Esophagus muscularis mucosa (tissue), 4 donors: Measurements from ENCODE around the gene IGF2BP3. TPM values are rescaled to one million over a fixed set of nuclear protein-coding genes. Genes with fewer than 3 reads are reported as not detected.

Experiments
- DNase-seq: peaks from one replicate; pipeline ENCODE4 v3.0.0-alpha.2; 2017; ENCODE audit errors: extremely low spot score
- H3K27ac ChIP-seq, 4 donors: fragments of 200-600 bp; sonication (generic); replicated peaks in 1 of 4; 1 replicate in 3 of 4; 2 replicates in 1 of 4; pipeline ENCODE4 v1.5.1; 2016 to 2019; ENCODE audit warnings: mild to moderate bottlenecking in 1 of 4
- H3K27me3 ChIP-seq, 4 donors: fragments of 200-600 bp; sonication (generic); one replicate each; pipeline versions ENCODE4 v1.5.1 to v1.6.0; 2016 to 2019
- H3K36me3 ChIP-seq, 4 donors: fragments of 200-600 bp; sonication (generic); one replicate each; pipeline ENCODE4 v1.5.1; 2016 to 2019
- H3K4me1 ChIP-seq, 4 donors: fragments of 200-600 bp; sonication (generic); one replicate each; pipeline ENCODE4 v1.5.1; 2016 to 2019
- H3K4me3 ChIP-seq, 4 donors: fragments of 200-600 bp; sonication (generic); 1 replicate in 2 of 4; 2 replicates in 2 of 4; pipeline ENCODE4 v1.5.1; 2016 to 2019; ENCODE audit warnings: mild to moderate bottlenecking in 4 of 4, moderate library complexity in 1 of 4
- H3K9me3 ChIP-seq, 4 donors: fragments of 200-600 bp; sonication (generic); 1 replicate in 3 of 4; 2 replicates in 1 of 4; pipeline ENCODE4 v1.5.1; 2016 to 2019
- CTCF ChIP-seq, 3 experiments: fragments of 200-600 bp in 2 of 3; fragments of 450-650 bp in 1 of 3; sonication (generic) in 2 of 3; IDR thresholded peaks; one replicate each; pipeline ENCODE4 v1.5.1; 2017 to 2019; ENCODE audit warnings: antibody characterized with exemption in 3 of 3, mild to moderate bottlenecking in 2 of 3, moderate library complexity in 1 of 3
- EP300 ChIP-seq: sonication (generic); formaldehyde crosslinking; IDR thresholded peaks from one replicate; pipeline ENCODE4 v1.6.1; 2017; ENCODE audit warnings: antibody characterized with exemption
- POLR2A ChIP-seq: fragments of 450-650 bp; IDR thresholded peaks from one replicate; pipeline ENCODE4 v1.6.1; 2017; ENCODE audit warnings: antibody characterized with exemption, moderate library complexity, mild to moderate bottlenecking, low read depth
- POLR2AphosphoS5 ChIP-seq, 2 donors: sonication (generic); formaldehyde crosslinking; IDR thresholded peaks; one replicate each; pipeline ENCODE4 v1.6.1; 2017; ENCODE audit warnings: antibody characterized with exemption in 2 of 2
- WGBS: methylation state at CpG from one replicate; pipeline ENCODE4 v1.1.5; 2018; 5-methylcytosine and 5-hydroxymethylcytosine counted together
- intact Hi-C: fragments of 100-400 bp; cut with DNase I; formaldehyde crosslinking; loops from one replicate; pipeline ENCODE4 v1.15.1; 2023
- total RNA-seq, 4 donors: library from RNA; depleted of rRNA; stranded (reverse); fragments of >200 nt; gene quantifications; one replicate each; pipeline versions ENCODE4 v1.1.0 to v1.2.1, GENCODE V29; 2016

Gene IGF2BP3
- total RNA-seq, 4 donors from 2014 or later = 0.45 to 1.7 TPM; not detected in 2

DNA sequence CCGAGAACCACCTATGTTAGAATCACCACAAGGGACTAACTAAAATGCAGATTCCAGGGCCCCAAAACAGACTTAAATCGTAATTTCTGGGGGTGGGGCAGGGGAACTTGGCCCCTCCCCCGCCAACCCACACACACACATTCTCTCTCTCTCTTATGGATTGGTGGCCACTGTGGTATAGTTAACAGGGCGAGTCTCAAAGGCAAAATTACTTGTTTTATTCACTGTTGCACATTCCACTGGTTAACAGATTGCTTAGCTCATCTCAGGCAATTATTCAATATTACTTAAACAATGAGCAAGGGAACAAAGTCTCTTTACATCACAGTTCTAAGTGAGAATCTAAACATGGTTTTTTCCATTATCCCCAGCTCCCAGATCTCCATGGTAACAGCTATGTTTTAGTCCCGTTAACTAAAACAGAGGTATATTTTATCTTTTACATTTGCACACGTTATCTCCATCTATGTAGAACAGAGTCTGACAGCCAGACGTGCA, 38.5 kb downstream of the IGF2BP3 start:
- intact Hi-C loops = no loop called here
- peaks cover 0 to 9% (median 0%) of the 10 kb centered on the region in 4 donors for H3K27me3 ChIP-seq
- TF ChIP-seq EP300 = no peak
- TF ChIP-seq CTCF (IDR thresholded peaks at IDR 0.05) = no peak
- no peak for TF ChIP-seq POLR2A
- TF ChIP-seq POLR2AphosphoS5 (IDR thresholded peaks at IDR 0.05) = no peak
- H3K27ac ChIP-seq = no peak overlapping the region
- no peaks in the 10 kb centered on the region for H3K4me1 ChIP-seq
- no peak for DNase-seq
- no peaks in the 10 kb centered on the region for H3K36me3 ChIP-seq
- 73% methylated on average over 7 of the region's 7 CpGs for WGBS
- no peaks in the 10 kb centered on the region for H3K9me3 ChIP-seq
- H3K4me3 ChIP-seq = no peak overlapping the region

DNA sequence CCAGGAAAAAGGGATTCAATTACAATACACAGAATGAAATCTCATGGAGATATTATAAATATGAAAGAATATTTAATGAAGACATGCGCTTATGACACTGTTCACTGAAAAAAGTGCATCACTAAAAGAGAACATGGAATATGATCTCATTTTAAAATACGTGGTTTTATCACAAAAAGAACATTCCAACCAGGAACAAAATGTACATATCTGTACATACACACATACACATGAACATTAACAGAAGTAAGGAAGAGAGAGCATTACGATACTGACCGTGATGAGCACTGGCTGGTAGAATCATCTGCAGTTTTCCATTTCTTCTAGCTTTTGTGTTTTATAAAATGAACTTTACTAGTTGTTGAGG, 39.4 kb downstream of the IGF2BP3 start:
- Histone ChIP-seq H3K27me3 (peaks cover 0 to 9% (median 0%) of the 10 kb centered on the region in 4 donors), H3K4me3 (no peak overlapping the region), H3K9me3 (no peaks in the 10 kb centered on the region), H3K4me1 (no peaks in the 10 kb centered on the region), H3K27ac (no peak overlapping the region), H3K36me3 (no peaks in the 10 kb centered on the region)
- WGBS = 92% methylated on average over 4 of the region's 4 CpGs
- intact Hi-C loops = no loop called here
- DNase-seq = no peak
- TF ChIP-seq POLR2AphosphoS5 (IDR thresholded peaks at IDR 0.05) (no peak), EP300 (no peak), POLR2A (no peak), CTCF (IDR thresholded peaks at IDR 0.05) (no peak)

DNA sequence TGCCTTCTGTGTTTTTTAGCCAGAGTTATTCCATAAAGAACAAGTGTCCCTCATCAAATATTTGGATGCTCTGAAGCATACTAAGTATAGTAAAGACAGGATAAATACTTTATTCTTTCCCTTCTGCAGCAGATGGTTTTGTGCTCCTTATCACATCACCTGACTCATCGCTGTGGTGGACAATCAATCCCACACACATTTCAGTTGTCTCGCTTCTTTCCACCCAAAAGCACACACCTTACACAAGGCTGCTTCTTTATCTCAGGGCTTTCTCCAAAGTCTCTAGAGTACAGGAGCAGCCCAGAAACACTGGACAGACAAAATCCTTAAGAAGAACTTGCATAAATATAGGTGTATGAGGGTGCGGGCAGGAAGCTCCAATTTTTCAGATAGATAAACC, 43.4 kb downstream of the IGF2BP3 start:
- Histone ChIP-seq H3K4me1 (no peaks in the 10 kb centered on the region), H3K27me3 (peaks cover 0 to 18% (median 0%) of the 10 kb centered on the region in 4 donors), H3K9me3 (no peaks in the 10 kb centered on the region), H3K36me3 (no peaks in the 10 kb centered on the region), H3K4me3 (no peak overlapping the region), H3K27ac (no peak overlapping the region)
- DNase-seq = no peak
- TF ChIP-seq CTCF (IDR thresholded peaks at IDR 0.05) (no peak), POLR2AphosphoS5 (IDR thresholded peaks at IDR 0.05) (no peak), POLR2A (no peak), EP300 (no peak)
- 80% methylated on average over 3 of the region's 3 CpGs for WGBS
- intact Hi-C loops = no loop called here

DNA sequence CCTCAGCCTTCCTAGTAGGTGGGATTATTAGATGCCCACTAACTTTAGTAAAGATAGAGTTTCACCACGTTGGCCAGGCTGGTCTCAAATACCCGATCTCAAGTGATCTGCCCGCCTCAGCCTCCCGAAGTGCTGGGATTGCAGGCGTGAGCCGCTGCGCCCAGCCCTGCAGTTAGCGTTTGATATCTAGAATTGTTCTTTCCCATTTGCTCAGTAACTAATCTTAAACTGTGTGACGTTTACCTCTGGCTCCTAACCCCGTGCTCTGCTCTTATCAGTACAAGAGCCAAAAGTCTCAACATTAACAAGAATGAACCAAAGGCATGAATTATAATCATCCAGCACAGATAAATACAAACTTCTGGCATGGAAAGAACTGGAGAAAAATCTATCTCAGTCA, 47.4 kb downstream of the IGF2BP3 start:
- H3K27me3 ChIP-seq = peaks cover 0 to 11% (median 0%) of the 10 kb centered on the region in 4 donors
- no peak overlapping the region for H3K27ac ChIP-seq
- intact Hi-C loops = no loop called here
- no peaks in the 10 kb centered on the region for H3K9me3 ChIP-seq
- 92% methylated on average over 10 of the region's 10 CpGs for WGBS
- H3K4me1 ChIP-seq = no peaks in the 10 kb centered on the region
- no peak for DNase-seq
- no peak for TF ChIP-seq EP300
- no peak for TF ChIP-seq CTCF (IDR thresholded peaks at IDR 0.05)
- no peak for TF ChIP-seq POLR2A
- no peak for TF ChIP-seq POLR2AphosphoS5 (IDR thresholded peaks at IDR 0.05)
- H3K36me3 ChIP-seq = no peaks in the 10 kb centered on the region
- no peak overlapping the region for H3K4me3 ChIP-seq

DNA sequence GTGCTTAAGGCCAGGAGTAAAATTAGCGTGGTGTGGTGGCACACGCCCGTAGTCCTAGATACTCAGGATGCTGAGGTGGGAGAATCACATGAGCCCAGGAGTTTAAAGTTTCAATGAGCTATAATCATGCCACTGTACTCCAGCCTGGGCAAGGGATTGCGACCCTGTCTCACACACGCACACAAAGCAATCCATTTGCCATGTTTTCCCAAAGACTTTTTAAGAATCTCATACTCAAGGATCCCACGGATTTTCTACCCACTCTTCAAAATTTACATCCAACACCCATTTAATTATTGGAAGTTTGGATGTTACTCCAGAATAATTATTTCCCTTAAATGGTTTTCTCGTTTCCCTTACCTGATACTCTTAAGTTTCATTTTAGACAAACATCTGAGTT, 47.9 kb downstream of the IGF2BP3 start:
- no peak for DNase-seq
- intact Hi-C loops = no loop called here
- no peak overlapping the region for H3K4me3 ChIP-seq
- H3K27ac ChIP-seq = no peak overlapping the region
- no peaks in the 10 kb centered on the region for H3K9me3 ChIP-seq
- H3K27me3 ChIP-seq = peaks cover 0 to 11% (median 0%) of the 10 kb centered on the region in 4 donors
- no peaks in the 10 kb centered on the region for H3K4me1 ChIP-seq
- 86% methylated on average over 7 of the region's 7 CpGs for WGBS
- TF ChIP-seq EP300 (no peak), CTCF (IDR thresholded peaks at IDR 0.05) (no peak), POLR2AphosphoS5 (IDR thresholded peaks at IDR 0.05) (no peak), POLR2A (no peak)
- no peaks in the 10 kb centered on the region for H3K36me3 ChIP-seq
